ENCODE measurements around the gene SGTA. TPM values are rescaled to one million over a fixed set of nuclear protein-coding genes. Genes with fewer than 3 reads are reported as not detected.

The SGTA gene
- total and polyA plus RNA-seq, 9 of the 15 experiments (the other 6 are each of a cell fraction or from before 2014, with no cell fraction given): 1.4 to 110 (median 49.9) TPM

DNA sequence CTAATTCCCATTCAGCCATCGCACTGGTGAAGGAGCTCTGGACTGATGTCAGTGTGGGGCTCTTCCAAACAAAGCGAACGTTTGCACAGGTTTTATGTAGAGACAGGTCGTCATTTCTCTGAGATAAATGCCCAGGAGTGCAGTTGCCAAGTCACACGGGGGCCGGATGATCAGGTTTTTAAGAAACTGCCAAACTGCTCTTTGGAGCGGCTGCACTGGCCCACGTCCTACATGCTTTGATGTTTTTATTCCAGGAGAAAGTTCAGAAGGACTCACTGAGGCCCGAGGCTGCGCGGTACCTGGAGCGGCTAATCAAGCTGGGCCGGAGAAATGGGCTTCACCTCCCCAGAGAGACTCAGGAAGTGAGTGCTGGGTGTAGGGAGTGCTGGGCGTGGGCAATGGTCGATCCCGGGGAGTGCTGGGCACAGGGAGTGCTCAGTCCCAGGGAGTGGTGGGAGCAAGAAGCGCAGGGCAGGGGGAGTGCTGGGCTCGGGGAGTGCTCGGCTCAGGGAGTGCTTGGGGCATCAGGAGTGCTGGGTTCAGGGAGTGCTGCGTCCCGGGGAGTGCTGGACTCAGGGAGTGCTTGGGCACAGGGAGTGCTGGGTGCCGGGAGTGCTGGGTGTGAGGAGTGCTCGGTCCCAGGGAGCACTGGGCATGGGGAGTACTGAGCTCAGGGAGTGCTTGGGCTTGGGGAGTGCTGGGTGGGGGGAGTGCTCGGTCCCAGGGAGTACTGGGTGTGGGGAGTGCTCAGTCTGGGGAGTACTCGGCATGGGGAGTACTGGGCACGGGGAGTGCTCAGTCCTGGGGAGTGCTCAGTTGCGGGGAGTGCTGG, 13.0 kb upstream of the SGTA start (continued):
- TF ChIP-seq TGIF2 (CRISPR knock-in tag; IDR thresholded peaks at IDR 0.05): no peak
- no peak for TF ChIP-seq POLR3G (IDR thresholded peaks at IDR 0.05; ENCODE audit: extremely low read depth, insufficient read length, insufficient replicate concordance)
- no peak for TF ChIP-seq PURB (CRISPR knock-in tag; IDR thresholded peaks at IDR 0.05; ENCODE audit: low read depth)
- peak; percentile 31; the same call in 1 of the 2 replicates for TF ChIP-seq RBFOX2 (IDR thresholded peaks at IDR 0.05; ENCODE audit: low read depth, low read length)
- no peak for TF ChIP-seq ZNF551 (CRISPR knock-in tag; IDR thresholded peaks at IDR 0.05)
- TF ChIP-seq CHD2 (IDR thresholded peaks at IDR 0.05; ENCODE audit: low read depth, low read length): no peak
- TF ChIP-seq HNRNPH1 (optimal IDR thresholded peaks at IDR 0.05; ENCODE audit: low read depth, low read length): no peak
- TF ChIP-seq, protein P1, sequence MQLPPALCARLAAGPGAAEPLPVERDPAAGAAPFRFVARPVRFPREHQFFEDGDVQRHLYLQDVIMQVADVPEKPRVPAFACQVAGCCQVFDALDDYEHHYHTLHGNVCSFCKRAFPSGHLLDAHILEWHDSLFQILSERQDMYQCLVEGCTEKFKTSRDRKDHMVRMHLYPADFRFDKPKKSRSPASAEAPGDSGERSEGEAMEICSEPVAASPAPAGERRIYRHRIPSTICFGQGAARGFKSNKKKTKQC (CRISPR knock-in tag; IDR thresholded peaks at IDR 0.05): no peak
- TF ChIP-seq ASH1L (IDR thresholded peaks at IDR 0.05; ENCODE audit: borderline replicate concordance, low read depth, partially characterized antibody): no peak
- no peak for TF ChIP-seq CCNT2 (IDR thresholded peaks at IDR 0.05; ENCODE audit: borderline replicate concordance, extremely low read depth, insufficient read length, low read depth, low read length)
- TF ChIP-seq, protein P2, sequence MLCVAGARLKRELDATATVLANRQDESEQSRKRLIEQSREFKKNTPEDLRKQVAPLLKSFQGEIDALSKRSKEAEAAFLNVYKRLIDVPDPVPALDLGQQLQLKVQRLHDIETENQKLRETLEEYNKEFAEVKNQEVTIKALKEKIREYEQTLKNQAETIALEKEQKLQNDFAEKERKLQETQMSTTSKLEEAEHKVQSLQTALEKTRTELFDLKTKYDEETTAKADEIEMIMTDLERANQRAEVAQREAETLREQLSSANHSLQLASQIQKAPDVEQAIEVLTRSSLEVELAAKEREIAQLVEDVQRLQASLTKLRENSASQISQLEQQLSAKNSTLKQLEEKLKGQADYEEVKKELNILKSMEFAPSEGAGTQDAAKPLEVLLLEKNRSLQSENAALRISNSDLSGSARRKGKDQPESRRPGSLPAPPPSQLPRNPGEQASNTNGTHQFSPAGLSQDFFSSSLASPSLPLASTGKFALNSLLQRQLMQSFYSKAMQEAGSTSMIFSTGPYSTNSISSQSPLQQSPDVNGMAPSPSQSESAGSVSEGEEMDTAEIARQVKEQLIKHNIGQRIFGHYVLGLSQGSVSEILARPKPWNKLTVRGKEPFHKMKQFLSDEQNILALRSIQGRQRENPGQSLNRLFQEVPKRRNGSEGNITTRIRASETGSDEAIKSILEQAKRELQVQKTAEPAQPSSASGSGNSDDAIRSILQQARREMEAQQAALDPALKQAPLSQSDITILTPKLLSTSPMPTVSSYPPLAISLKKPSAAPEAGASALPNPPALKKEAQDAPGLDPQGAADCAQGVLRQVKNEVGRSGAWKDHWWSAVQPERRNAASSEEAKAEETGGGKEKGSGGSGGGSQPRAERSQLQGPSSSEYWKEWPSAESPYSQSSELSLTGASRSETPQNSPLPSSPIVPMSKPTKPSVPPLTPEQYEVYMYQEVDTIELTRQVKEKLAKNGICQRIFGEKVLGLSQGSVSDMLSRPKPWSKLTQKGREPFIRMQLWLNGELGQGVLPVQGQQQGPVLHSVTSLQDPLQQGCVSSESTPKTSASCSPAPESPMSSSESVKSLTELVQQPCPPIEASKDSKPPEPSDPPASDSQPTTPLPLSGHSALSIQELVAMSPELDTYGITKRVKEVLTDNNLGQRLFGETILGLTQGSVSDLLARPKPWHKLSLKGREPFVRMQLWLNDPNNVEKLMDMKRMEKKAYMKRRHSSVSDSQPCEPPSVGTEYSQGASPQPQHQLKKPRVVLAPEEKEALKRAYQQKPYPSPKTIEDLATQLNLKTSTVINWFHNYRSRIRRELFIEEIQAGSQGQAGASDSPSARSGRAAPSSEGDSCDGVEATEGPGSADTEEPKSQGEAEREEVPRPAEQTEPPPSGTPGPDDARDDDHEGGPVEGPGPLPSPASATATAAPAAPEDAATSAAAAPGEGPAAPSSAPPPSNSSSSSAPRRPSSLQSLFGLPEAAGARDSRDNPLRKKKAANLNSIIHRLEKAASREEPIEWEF (CRISPR knock-in tag; IDR thresholded peaks at IDR 0.05): no peak
- TF ChIP-seq MECOM (CRISPR knock-in tag; IDR thresholded peaks at IDR 0.05): no peak

All from K562 (cell line).